Superior temporal gyrus (tissue), 1 donor: ENCODE data around the gene GRIK4.

Experiments used
- DNase-seq: peaks from one replicate; pipeline ENCODE4 v3.0.0-alpha.2; 2016; ENCODE audit errors: extremely low spot score

Gene GRIK4

GRCh38 chr11:120547811-120548681, 36.5 kb downstream of the GRIK4 start:
- DNase-seq = peak; percentile 91

DNA sequence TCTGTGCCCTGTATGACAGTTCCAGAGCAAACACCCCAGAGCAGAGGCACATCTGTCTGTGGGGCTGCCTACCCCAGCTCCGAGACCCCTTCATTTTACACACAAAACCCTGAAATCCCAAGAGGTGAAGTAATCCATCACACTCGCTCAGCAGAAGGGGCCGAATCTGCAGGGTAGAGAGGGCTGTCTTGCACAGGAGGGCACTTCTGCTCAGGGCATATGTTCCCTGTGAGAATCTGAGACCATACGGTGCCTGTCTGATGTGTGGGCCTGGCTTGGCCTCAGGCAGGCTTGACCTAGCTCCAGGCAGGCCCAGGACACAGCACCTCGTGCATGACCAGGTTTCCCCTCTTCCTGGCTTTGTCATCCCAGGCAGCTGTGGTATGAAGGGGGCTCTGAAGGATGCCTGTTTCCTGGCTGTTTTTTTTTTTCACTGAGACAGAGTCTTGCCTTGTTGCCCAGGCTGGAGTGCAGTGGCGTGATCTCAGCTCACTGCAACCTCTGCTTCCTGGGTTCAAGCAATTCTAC, 37.2 kb downstream of the GRIK4 start:
- DNase-seq = no peak

- no peak for DNase-seq
Observed at GRCh38 chr11:120549346-120549745, 37.8 kb downstream of the GRIK4 start.

DNA sequence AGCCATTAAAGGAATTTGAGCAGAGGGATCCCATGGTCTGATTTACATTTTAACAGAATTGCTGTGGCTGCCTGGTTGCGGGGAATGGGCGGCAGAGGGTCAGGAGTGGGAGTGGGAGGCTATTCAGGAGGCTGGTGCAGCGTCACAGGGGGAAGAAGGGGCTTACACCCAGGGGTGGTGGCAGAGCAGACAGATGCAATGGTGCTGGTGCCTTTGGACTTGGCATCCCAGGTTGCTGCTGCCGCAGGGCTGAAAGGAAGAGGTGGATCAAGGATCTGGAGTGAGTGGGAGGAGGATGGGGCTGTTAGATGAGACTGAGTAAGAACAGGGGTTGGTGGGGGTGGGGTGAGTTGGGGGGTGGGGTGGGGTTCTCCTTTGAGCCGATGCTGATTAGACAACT, 38.5 kb downstream of the GRIK4 start:
- no peak for DNase-seq

DNA sequence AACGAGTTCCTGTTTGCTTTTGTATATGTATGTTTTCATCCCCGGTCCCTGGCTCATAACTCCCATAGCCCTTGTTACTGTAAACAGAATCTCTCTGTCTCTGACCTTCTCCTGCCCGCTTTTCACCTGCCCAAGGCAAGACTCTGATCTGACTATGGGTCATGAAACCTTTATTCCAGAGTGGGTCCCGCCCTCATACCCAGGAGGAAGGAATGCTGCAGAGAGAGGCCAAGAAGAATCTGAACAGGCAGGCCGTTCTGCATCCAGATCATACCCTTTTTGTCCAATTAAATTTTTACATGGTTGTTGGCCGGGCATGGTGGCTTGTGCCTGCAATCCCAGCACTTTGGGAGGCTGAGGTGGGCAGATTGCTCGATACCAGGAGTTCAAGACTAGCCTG, 39.6 kb downstream of the GRIK4 start:
- no peak for DNase-seq

DNA sequence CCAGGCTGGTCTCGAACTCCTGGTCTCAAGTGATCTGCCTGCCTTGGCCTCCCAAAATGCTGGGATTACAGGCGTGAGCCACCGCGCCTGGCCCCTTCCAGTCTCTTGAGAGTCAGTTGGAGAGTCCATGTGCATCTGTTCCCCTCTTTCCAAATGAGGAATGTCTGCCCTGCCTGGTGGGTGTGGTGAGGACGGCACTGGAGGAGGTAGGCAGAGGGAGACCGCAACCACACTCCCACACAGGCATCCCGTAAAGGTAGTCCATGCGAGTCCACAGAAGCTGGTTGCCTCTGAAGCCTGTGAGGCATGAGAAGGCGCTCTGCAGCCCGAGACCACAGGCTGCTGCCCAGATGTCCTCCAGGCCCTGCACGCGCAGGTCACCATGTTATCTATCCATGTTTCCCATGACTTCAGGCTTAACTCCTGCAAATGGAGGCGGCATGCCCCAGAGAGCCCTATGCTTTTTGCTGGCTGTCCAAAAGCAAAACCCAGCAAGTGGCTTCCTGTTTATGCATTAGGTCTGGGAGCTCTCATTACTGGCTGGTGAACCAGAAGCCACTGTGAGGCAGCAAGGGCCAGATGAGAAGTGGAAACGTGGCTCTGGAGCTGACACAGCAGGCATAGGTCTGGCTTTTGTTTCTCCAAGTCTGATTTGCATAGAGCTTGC, 43.4 kb downstream of the GRIK4 start:
- peak; percentile 59 for DNase-seq

GRCh38 chr11:120555433-120555773, 43.9 kb downstream of the GRIK4 start:
- DNase-seq = no peak

- DNase-seq = no peak
Observed at GRCh38 chr11:120556797-120557196, 45.2 kb downstream of the GRIK4 start.

DNA sequence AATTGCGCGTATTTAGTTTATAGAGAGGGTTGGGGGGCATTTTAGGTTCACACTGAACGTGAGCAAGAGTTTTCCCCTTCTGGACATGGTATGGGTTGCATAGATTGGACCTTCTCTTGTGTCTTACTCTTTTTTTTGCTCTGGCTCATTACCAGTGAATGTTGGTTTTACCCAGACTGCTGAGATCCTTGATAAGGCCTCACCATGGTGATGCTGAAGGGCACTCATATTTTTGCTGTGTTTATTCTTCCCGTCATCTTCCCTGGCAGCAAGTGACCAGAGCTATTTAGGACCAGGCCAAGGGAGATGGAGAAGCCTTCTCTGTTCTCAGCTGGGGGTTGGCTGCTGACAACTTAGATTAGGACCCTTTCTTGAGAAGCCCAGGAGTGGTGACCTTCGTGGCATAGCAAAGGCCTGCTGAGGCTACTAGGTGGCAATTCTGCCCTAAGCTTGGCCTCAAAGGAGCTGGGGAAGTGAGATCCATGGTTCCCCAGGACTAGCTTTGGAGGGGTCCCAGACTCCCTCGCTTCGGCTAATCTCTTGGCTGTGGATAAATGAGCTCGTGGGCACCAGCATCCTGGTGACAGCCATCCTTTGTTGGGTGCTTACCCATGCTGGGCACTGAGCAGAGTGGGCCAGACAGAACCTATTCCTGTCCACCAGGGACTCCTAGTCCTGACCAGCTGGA, 47.3 kb downstream of the GRIK4 start:
- DNase-seq = no peak

GRCh38 chr11:120561286-120561685, 49.7 kb downstream of the GRIK4 start:
- no peak for DNase-seq

- DNase-seq = peak; percentile 64
Observed at GRCh38 chr11:120562806-120563425, 51.4 kb downstream of the GRIK4 start.

- peak; percentile 91 for DNase-seq
Observed at GRCh38 chr11:120563703-120564572, 52.4 kb downstream of the GRIK4 start.

GRCh38 chr11:120564573-120565311, 53.2 kb downstream of the GRIK4 start:
- DNase-seq = peak; percentile 82

GRCh38 chr11:120565466-120566155, 54.1 kb downstream of the GRIK4 start:
- DNase-seq = peak; percentile 31

- no peak for DNase-seq
Observed at GRCh38 chr11:120566176-120566575, 54.6 kb downstream of the GRIK4 start.

- no peak for DNase-seq
Observed at GRCh38 chr11:120568572-120569307, 57.2 kb downstream of the GRIK4 start.

- DNase-seq = no peak
Observed at GRCh38 chr11:120569861-120570260, 58.3 kb downstream of the GRIK4 start.

- no peak for DNase-seq
Observed at GRCh38 chr11:120571476-120571875, 59.9 kb downstream of the GRIK4 start.

DNA sequence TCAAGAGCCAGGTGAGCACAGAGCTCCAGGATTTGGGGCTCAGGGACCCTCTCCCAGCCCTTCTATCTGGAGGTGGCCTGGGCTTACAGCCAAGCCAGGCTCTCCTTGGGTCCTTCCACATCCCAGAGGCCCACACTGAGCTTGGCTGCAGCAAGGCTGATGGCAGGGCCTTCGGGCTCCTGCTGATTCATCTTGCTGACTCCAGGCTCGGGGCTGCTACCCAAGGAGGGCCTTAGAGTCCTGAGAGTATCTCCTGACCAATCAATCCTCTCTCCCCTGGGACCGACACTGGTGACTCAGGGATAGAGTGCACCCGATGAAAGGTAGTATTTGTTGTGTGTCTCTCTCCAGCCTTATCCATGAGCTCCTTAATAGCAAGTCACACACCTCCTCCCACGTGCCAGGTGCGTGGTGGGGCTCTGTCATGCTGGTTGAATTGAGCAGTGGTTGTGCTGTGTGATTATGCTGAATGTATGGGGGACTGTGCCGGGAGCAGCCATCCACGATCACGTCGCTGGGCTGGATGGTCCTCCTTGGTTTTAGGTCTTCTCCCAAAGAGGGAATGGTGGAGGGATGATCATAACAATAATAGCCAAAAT, 62.3 kb downstream of the GRIK4 start:
- no peak for DNase-seq
